ENCODE results near the gene RAB3IL1.
"Not testable (repeated sequence)": the region's sequence is repeated elsewhere in the genome, so short reads cannot be mapped to it uniquely, and the experiment has no call there.

RAB3IL1 gene

DNA sequence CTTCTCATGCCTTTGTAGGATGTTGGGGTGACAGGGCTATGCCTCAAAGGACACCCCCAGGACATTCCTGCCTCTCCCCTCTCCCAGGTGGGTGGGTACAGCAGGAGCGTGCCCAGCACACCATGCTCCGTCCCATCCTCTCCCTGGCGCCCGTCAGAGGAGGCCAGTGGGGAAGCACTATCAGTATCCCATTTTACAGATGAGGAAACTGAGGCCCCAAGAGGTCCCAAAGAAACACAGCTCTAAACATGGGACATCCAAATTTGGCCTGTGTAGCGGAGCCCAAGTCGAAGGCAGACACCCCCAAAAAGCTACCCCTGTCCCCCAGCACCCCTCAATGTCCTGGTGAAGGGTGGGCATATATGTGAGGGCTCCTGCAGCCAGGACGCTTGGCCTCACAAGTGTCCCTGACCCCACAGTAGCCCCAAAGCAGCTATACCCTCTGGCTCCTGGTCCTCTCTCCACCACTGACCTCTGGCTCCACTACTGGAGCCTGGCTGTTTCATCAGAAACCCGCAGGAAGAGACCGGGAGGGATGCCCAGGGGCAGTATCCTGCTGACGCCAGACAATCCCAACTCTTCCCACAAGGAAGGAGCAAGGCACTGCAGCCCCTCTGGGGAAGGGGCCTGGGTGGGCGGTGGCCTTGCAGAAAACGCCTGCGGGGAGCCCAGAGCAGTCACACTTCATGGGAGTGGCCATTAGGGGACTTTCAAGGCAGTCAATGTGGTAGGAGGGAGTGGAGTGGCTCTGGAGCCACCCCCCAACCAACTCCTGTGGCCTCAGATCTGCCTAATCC is 31.4 kb downstream of the RAB3IL1 start:
- DNase-seq (ENCODE audit: low spot score), result no peak

GRCh38 chr11:61885166-61885778 is 32.1 kb downstream of the RAB3IL1 start:
- no peak for DNase-seq (ENCODE audit: low spot score)

DNA sequence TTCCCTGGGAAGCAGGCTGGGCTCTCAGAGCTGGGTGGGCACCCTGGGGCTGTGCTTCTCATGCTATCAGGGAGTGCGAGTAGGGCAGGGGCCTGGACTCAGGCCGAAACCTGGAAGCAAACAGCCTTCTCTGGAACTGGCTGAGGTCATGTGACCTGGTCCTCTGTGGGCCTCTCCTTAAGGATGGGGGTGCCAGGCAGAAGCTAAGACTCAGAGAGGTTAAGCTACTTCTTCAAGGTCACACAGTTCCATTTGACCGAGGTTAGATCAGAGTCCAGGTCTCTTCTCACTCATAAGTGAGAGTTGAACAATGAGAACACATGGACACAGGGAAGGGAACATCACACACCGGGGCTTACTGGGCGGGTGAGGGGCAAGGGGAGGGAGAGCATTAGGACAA is 33.4 kb downstream of the RAB3IL1 start:
- DNase-seq (ENCODE audit: low spot score), result no peak

DNA sequence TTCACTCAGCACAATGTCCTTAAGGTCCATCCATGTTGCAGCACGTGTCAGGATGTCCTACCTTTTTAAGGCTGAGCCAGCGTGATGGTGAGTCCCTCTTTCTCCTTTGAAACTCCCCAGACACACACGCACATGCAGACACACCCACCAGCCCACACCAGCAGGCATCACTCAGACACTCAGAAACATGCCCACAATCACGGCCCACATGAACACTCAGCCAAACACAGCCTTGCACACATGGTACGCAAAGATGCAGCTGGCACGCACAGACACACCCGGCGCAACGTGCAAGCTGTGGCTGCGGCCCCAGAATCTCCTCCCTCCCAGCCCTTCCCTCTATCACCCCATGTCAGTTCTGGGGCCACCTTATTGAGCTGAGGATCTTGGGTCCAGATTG is 34.0 kb downstream of the RAB3IL1 start:
- DNase-seq (ENCODE audit: low spot score), result no peak

DNA sequence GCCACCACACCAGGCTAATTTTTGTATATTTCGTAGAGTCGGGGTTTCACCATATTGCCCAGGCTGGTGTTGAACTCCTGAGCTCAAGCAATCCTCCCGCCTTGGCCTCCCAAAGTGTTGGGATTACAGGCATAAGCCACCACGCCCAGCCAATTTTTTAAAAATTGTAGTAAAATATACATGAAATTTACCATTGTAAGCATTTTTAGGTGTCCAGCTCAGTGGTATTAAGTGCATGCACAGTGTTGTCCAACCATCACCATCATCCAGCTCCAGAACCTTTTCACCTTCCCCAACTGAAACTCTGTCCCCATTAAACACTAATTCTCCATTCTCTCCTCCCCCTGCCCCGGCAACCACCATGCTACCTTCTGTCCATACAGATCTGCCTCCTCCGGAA is 34.5 kb downstream of the RAB3IL1 start:
- no peak for DNase-seq (ENCODE audit: low spot score)

DNA sequence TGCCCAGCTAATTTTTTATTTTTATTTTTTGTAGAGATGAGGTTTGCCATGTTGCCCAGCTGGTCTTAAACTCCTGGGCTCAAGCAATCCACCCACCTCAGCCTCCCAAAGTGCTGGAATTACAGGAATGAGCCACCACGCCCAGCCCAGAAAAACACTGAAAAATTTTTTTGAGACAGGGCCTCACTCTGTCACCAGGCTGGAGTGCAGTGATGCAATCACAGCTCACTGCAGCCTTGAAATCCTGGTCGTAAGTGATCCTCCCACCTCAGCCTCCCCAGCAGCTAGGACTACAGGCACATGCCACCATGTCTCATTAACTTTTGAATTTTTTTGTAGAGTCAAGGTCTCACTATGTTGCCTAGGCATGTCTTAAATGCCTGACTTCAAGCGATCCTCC is 35.1 kb downstream of the RAB3IL1 start:
- DNase-seq (ENCODE audit: low spot score), result not testable (repeated sequence)

- no peak for DNase-seq (ENCODE audit: low spot score)
Observed at GRCh38 chr11:61881397-61881796, 36.0 kb downstream of the RAB3IL1 start.

GRCh38 chr11:61880454-61880853 is 36.9 kb downstream of the RAB3IL1 start:
- DNase-seq (ENCODE audit: low spot score), result no peak

GRCh38 chr11:61880031-61880430 is 37.3 kb downstream of the RAB3IL1 start:
- no peak for DNase-seq (ENCODE audit: low spot score)

DNA sequence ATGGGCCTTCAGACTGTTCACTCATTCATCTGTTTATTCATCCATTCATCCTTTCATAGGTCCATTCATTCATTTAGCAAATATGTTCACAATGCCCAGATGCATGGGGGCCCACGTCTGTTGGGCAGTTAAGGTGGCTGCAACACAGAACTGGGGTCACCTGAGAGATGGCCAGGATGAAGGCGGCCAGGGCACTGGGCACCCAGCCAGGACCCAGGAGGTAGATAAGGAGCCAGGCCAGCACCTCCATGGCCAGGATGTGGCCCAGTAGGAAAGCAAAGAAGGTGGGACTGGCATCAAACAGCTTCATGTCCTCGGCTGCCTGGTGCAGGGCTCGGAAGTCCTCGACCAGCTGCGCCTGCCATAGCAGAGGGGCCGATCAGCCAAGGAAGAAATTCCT is 38.2 kb downstream of the RAB3IL1 start:
- no peak for DNase-seq (ENCODE audit: low spot score)

DNA sequence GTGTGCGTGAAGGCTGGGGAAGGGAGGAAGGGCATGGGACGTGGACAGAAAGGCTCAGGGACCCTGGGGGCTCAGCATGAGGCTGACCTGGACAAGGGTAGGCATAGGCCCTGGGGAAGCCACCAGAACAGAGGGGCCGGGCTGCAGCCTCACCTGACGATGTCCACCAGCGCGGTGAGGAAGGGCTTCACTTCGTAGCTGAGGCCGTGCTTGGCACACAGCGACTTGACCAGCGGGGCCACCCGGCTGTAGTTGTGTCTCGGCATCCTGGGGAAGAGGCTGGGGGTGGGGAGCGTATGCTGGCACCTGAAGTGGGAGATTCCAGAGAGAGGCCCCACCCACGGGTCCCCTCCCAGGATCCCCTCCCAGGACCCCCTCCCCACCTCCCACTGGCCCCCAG is 41.7 kb downstream of the RAB3IL1 start:
- no peak for DNase-seq (ENCODE audit: low spot score)

GRCh38 chr11:61874853-61875252 is 42.5 kb downstream of the RAB3IL1 start:
- no peak for DNase-seq (ENCODE audit: low spot score)

GRCh38 chr11:61874377-61874809 is 43.0 kb downstream of the RAB3IL1 start:
- no peak for DNase-seq (ENCODE audit: low spot score)

- no peak for DNase-seq (ENCODE audit: low spot score)
Observed at GRCh38 chr11:61873588-61874376, 43.6 kb downstream of the RAB3IL1 start.

- DNase-seq (ENCODE audit: low spot score), result no peak
Observed at GRCh38 chr11:61872935-61873565, 44.3 kb downstream of the RAB3IL1 start.

GRCh38 chr11:61871158-61871597 is 46.2 kb downstream of the RAB3IL1 start:
- peak; percentile 100 for DNase-seq (ENCODE audit: low spot score)

- DNase-seq (ENCODE audit: low spot score), result no peak
Observed at GRCh38 chr11:61870541-61871031, 46.8 kb downstream of the RAB3IL1 start.

DNA sequence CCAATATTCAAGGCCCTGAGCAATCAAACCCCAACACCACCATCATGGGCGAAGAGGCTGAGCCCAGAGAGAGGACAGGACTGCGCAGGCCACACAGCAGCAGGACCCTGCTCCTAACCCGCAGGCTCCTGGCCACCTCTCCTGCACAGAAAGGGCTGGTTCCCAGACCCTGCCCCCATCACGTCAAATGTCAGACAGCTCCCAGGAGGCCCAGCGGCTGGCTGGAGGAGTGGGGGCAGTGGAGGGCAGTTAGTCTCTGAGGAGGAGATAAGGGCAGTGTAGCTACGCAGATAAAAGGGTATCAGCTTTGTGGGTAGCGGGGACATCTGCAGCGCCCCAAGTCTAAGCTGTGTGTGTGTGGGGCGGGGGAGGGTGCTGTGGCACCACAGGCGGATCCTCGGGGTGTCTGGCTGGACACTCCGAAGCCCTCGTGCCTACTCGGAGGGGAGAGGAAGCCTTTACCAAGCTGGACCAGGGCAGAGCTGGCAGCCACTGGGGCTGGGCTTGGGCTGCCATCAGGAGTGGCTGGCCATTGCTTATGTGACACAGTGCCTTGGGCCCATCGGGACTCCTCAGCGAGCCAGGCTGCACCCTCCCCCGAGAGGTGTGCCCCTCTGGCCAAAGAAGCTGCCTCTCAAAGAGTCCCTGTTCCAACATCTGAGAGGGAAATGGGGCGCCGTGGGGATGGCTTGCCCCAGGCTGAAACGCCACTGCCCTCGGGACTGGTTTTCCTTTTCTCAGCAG is 47.5 kb downstream of the RAB3IL1 start:
- DNase-seq (ENCODE audit: low spot score), result peak; percentile 64

GRCh38 chr11:61869429-61869707 is 48.0 kb downstream of the RAB3IL1 start:
- DNase-seq (ENCODE audit: low spot score), result no peak

GRCh38 chr11:61868571-61869428 is 48.6 kb downstream of the RAB3IL1 start:
- DNase-seq (ENCODE audit: low spot score), result no peak

- no peak for DNase-seq (ENCODE audit: low spot score)
Observed at GRCh38 chr11:61866958-61867343, 50.4 kb downstream of the RAB3IL1 start.

Data from HuH-7 (cell line).